GM20000 (cell line): ENCODE data around the gene NIPSNAP2.
"Not testable (repeated sequence)": the region's sequence is repeated elsewhere in the genome, so short reads cannot be mapped to it uniquely, and the experiment has no call there.

Source experiments
- DNase-seq: peaks from one replicate; pipeline ENCODE4 v3.0.0; 2012; ENCODE audit warnings: low spot score
- TF ChIP-seq, protein P1 (sequence below): IDR thresholded peaks from 2 replicates; pipeline ENCODE4 v1.5.1; 2012; ENCODE audit warnings: mild to moderate bottlenecking, control low read depth; ENCODE audit errors: extremely low read depth, missing control alignments

The NIPSNAP2 gene

DNA sequence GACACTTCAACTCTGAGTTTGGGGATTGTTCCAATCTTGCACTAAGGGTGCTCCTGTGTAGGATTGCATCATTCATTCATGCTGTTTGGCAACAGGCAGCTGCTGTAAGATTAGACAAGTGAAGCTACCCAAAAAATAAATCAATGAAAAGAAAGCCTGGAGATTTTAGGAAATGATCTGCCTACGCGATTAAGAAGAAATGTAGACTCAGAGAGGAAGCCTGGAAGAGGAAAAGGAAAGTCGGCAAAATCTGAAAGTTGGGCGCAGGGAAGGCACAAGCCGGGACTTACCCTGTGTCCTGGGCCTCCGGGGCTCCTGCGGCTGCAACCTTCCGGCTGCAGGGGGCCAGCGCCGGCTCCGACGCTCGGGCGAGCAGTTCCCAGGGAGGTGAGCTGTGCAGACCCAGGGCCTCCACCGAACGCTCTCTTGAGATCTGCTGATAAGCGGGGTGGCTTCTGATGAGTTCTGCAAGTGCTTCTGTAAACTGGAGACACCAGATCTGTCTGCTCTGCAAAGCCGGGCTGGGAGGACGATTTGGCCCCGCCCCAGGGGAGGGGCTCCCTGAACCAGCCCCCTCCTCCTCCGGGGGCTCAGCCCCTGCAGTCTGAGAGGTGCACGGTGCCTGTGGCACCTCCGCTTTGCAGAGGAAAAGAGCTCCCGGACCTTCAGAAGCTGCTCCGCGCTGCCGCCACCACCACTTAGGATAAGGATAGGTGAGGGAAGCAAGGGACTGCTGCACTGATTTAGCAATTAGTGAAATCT, 69.5 kb downstream of the NIPSNAP2 start:
- TF ChIP-seq, protein P1, sequence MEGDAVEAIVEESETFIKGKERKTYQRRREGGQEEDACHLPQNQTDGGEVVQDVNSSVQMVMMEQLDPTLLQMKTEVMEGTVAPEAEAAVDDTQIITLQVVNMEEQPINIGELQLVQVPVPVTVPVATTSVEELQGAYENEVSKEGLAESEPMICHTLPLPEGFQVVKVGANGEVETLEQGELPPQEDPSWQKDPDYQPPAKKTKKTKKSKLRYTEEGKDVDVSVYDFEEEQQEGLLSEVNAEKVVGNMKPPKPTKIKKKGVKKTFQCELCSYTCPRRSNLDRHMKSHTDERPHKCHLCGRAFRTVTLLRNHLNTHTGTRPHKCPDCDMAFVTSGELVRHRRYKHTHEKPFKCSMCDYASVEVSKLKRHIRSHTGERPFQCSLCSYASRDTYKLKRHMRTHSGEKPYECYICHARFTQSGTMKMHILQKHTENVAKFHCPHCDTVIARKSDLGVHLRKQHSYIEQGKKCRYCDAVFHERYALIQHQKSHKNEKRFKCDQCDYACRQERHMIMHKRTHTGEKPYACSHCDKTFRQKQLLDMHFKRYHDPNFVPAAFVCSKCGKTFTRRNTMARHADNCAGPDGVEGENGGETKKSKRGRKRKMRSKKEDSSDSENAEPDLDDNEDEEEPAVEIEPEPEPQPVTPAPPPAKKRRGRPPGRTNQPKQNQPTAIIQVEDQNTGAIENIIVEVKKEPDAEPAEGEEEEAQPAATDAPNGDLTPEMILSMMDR: no peak
- DNase-seq: peak; percentile 81

- TF ChIP-seq, protein P1: no peak
Measured at GRCh38 chr7:56040730-56041129, 76.3 kb downstream of the NIPSNAP2 start.

DNA sequence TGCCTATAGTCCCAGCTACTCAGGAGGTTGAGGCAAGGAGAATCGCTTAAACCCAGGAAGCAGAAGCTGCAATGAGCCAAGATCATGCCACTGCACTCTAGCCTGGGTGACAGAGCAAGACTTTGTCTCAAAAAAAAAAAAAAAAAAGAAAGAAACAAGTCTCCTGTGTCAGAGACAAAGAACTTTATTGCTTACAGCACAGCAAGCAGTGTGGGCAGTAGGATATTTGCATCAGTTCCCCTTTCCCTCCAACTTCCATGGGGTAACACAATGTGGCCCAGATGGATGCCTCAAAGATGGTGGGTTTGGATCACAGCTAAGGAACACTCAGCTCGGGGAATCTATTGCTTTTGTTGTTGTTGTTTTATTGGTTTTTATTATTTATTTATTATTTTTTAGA, 81.4 kb downstream of the NIPSNAP2 start:
- DNase-seq: not testable (repeated sequence)

More at GRCh38 chr7:56040730-56041129, 76.3 kb downstream of the NIPSNAP2 start:
- DNase-seq: no peak

- DNase-seq: no peak
- TF ChIP-seq, protein P1: no peak
Measured at GRCh38 chr7:56046721-56047445, 82.5 kb downstream of the NIPSNAP2 start.

- DNase-seq: not testable (repeated sequence)
Measured at GRCh38 chr7:56047446-56048116, 83.2 kb downstream of the NIPSNAP2 start.

GRCh38 chr7:56048245-56048644, 83.9 kb downstream of the NIPSNAP2 start:
- TF ChIP-seq, protein P1: no peak
- DNase-seq: no peak

DNA sequence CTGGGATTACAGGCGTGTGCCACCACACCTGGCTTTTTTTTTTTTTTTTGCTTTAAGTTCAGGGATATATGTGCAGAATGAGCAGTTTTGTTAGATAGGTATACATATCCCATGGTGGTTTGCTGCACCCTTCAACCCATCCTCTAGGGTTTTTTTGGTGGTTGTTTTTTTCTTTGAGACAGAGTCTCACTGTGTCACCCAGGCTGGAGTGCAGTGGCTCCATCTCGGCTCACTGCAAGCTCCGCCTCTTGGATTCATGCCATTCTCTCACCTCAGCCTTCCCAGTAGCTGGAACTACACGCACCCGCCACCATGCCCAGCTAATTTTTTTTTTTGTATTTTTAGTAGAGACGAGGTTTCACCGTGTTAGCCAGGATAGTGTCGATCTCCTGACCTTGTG, 84.4 kb downstream of the NIPSNAP2 start:
- not testable (repeated sequence) for DNase-seq
